Posterior vena cava (tissue), 2 donors: Measurements from ENCODE around the gene SLC22A23. TPM values are rescaled to one million over a fixed set of nuclear protein-coding genes. Genes with fewer than 3 reads are reported as not detected.

Experiments
- DNase-seq: peaks from one replicate; pipeline ENCODE4 v3.0.0-alpha.2; 2020; ENCODE audit warnings: low spot score
- intact Hi-C, 2 donors: fragments of 100-400 bp; cut with DNase I; formaldehyde crosslinking; loops; one replicate each; pipeline versions ENCODE4 v1.14.1 to v1.14.2; 2022 to 2023
- total RNA-seq, 2 donors: library from RNA; stranded (reverse); fragmentation: NEBNext Ultra II Directional; extraction: Animal tissue kit (Norgen Biotek cat#: 25700); gene quantifications; one replicate each; pipeline ENCODE4 v1.2.1, GENCODE V29; 2021
- donor health status: DM: yes; HTN: yes; CAD: no.
- donor health status: DM: yes; HTN: yes; CAD: no.

Gene SLC22A23
- total RNA-seq, 2 donors from 2014 or later, result 5.2 to 5.6 TPM

DNA sequence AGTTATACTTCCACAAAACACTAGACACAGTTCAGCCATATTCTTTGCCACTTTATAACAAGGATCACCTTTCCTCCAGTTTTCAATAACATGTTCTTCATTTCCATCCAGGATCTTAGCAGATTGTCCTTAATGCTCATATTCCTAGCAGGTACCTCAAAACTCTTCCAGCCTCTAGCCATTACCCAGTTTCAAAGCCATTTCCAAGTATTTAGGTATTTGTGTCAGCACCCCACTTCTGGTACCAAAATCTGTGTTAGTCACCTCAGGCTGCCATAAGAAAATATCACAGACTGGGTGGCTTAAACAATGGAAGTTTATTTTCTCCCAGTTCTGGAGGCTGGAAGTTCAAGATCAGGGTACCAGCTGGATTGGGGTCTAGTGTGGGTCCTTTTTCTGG lies 23.2 kb upstream of the SLC22A23 start:
- intact Hi-C loops, result no loop called here
- DNase-seq, result no peak

DNA sequence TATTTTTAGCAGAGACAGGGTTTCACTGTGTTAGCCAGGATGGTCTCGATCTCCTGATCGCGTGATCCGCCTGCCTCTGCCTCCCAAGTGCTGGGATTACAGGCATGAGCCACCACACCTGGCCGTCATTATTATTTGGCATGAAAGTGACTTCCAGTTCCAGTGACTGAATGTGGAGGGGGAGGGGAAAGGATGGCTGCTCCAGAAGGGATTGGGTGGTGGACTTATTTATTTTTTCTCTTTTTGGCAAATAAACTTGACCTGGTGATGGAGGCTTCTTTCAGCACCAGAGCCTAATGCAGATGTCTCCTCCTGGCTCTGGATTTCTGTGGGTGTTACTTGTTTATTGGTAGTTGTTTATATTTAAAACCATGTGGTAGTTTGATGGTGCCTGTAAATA lies 16.9 kb upstream of the SLC22A23 start:
- intact Hi-C loops, result no loop called here
- DNase-seq, result no peak

DNA sequence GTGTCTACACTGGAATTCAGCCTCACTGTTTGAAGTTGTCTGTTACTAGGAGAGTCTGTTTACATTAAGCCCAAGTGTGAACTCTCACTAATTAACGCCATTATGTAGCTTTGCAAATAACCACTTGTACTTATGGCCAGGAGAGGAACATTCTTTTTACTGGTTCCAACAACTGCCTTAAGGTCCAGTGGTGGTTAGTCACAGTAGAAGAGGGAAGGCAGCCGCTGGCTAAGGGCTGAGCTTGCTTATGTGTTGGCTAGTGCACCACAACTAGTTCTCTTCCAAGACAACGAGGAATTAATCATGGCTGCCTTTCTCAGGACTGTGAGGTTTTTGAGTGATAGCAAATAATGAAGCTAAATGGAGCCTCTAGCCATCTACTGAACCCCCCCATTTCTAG lies 14.9 kb upstream of the SLC22A23 start:
- intact Hi-C loops, result no loop called here
- DNase-seq, result no peak

DNA sequence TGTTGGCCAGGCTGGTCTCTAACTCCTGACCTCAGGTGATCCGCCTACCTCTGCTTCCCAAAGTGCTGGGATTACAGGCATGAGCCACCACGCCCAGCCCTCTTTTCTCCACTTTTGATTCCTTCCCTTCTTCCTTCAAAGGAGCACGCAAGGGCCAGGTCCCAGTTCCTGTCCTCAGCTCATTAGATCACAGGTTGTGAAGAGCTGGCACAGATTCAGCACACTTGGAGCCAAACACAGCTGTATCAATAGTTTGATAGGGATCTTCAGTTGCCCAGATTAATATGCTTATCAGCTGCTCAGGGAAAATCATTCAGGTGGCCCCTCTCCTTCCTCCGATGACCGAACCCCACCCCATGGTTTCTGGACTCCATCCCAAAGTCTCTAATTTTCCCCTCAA lies 14.4 kb upstream of the SLC22A23 start:
- no peak for DNase-seq
- intact Hi-C loops, result no loop called here

DNA sequence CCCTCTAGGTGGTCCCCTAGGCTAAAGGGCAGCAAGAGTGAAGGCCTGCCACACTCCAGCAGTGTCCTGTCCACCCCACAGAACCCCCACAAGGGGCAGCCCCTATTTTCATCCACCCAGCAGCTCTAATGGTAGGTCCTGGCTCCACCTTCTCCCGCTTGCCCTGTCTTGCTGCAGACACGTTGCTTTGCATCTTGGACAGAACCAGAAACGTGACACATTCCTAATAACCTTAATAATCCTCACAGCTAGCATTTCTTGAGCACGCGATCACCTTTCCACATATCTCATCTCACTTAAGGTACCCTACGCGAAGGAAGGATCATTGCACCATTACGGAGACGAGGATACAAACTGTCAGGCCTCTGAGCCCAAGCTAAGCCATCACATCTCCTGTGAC lies 11.7 kb upstream of the SLC22A23 start:
- no peak for DNase-seq
- intact Hi-C loops, result no loop called here

DNA sequence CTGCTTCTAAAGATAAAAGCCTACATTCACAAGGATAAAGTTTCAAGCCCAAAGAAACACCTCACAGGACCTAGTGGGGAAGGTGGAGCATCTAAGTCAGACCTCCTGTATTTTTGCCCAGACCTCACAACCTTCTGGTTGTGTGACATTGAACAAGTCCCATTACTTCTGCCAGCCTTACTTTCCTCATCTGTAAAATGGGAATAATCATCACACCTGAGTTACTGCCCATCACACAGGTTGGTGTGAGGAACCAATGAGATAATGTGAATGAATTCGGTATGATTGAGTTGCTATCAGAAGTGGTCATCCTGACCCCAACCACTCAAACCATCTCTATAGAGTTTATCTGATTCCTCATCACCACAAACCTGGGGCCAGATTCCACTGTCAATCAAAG lies 11.1 kb upstream of the SLC22A23 start:
- DNase-seq, result no peak
- intact Hi-C loops, result no loop called here

DNA sequence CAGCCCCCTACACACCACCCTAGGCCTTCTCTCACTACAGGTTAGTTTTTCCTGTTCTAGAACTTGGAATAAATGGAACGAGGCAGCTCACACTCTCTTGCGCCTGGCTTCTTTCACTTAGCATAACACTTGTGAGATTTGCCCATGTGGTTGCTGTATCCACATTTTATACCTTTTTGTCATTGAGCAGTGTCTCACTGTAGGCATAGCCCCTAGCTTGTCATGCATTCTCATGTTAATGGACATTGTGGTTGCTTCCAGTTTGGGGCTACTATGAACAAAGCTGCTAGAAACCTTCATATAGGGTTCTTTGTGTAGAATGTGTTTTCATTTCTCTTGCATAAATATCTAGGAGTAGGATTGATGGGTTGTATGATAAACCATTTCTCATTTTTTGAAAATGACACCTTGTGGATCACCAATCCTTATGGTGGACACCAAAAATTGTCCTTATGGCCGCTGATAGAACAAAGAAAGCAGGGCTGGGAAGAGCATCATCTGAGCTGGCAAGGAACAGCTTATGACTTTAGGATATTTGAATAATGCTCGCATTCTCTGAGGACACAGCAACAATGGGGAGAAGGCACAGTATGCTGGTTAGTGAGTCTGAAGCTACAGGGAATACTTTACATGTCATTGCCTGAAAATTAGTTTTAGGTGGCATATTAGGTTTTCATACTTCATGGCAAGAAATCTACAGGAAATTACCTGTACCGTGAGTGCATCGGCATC lies 9.8 kb upstream of the SLC22A23 start:
- intact Hi-C loops, result no loop called here
- no peak for DNase-seq

DNA sequence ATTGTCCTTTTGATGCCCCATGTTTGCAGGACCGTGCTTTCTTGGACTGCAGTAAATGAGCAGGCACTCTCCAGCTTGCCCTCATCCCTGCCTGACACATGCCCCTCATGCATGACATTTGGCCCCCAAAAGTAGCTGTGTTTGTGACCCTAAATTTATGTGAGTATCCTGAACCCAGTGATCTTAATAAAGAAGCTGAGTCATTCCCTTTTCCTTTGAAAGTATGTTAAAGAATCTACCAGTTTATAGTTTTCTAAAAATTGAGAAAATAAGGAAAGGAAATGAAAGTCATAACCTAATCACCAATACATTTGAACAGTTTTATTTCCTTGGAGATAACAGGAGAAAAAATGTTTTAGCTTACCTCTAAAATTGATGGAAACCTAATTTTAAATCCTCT lies 3.4 kb upstream of the SLC22A23 start:
- intact Hi-C loops, result no loop called here
- DNase-seq, result no peak

DNA sequence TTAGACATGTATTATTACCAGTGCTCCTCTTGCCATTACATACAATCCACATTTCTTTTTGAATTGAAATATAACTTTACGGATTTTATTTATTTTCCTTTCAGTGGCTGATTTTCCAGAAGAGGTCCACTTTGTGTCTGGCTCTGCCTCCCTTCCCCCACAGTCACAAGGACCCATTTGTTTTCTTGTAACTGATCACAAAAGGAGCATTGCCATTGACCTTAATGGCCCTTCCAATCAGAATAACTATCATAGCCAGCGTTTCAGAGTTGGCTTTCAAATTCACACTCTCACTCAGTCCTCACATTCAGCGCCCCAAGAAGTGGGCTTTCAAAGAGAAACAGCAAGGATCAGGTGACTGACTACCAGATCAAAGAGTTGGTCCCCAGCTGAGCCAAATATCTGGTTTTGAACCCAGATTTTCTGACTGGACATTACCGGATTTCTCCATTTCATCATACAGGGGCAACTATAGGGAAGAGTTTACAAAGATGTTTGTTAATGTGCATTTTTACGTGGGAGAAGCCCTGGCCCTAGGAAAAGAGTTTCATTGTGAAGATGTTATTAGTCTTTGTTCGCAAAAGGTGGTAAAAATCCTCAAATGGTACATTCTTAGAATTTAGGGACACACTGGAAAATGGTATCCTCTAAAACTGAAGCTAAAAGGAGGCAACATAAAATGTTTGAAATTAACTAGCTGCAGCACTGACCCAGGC lies 2.0 kb upstream of the SLC22A23 start:
- DNase-seq, result no peak
- intact Hi-C loops, result loop anchor here (10.0 kb wide), 1 partner anchor 174 kb away; no protein-coding TSS in a partner anchor

DNA sequence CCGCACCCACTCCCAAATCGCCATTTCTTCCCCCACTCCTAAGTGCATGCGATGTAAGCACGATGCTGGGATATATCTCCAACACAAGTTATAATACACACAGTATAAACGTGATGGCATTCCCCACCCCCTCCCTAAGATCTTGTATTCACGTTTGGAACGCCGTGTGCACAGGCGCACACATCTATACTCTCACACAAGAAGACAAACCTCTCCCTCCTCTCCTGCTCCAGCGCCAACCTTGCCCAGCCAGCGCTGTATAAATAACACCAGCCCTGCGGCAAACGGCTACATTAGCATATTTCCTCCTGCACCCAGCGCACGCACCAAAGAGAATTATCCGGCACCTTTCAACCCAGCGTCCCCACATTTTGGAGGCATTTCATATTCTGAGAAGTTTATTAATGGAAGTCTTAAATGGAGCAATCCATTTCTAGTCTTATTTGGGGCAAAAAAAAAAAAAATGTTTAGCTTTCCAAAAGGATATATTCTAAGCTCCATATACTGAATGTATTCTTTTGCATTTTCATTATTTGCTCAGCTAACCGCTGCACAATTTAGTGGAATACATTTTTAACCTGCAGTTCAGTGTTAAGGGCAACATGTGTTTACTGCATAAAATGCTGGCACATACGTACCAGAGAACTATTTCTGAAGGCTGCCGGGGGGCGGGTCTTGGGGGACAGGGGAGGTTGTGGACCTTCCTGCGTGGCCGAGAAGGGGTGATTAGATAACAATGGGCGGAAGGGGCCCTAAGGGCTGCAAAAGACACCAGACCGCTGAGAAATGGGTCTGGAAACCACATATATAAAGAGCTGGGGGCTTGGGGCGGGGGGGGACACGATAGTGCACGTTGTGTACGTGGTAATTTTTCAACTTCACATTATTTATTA lies 1.1 kb upstream of the SLC22A23 start:
- no peak for DNase-seq
- intact Hi-C loops, result loop anchor here (10.0 kb wide), 1 partner anchor 173 kb away; no protein-coding TSS in a partner anchor

DNA sequence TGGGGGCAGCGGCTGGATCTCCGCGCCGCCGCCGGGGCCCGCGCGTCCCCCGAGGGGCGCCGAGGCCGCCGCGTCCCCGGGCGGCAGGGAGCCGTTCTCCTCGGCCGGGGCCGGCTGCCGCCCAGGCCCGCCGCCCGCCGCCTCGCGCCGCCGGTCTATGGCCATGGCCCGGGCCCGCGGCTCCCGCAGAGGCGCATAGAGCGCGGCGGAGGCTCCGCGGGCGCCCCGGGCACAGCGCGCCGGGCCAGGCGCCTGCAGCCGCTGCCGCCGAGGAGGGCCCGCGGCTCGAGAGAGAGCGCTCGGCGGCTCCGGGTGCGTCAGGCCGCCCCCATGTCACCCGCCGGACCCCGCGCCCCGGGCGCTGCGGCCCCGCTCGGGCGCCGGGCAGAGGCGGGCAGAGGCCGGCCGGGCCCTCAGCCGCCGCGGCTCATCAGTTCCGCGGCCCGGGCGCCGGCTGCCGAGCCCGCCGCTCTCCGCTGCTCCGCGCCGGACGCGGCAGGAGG lies 404 bp downstream of the SLC22A23 start:
- intact Hi-C loops, result loop anchor here (10.0 kb wide), 1 partner anchor 172 kb away; no protein-coding TSS in a partner anchor
- no peak for DNase-seq

DNA sequence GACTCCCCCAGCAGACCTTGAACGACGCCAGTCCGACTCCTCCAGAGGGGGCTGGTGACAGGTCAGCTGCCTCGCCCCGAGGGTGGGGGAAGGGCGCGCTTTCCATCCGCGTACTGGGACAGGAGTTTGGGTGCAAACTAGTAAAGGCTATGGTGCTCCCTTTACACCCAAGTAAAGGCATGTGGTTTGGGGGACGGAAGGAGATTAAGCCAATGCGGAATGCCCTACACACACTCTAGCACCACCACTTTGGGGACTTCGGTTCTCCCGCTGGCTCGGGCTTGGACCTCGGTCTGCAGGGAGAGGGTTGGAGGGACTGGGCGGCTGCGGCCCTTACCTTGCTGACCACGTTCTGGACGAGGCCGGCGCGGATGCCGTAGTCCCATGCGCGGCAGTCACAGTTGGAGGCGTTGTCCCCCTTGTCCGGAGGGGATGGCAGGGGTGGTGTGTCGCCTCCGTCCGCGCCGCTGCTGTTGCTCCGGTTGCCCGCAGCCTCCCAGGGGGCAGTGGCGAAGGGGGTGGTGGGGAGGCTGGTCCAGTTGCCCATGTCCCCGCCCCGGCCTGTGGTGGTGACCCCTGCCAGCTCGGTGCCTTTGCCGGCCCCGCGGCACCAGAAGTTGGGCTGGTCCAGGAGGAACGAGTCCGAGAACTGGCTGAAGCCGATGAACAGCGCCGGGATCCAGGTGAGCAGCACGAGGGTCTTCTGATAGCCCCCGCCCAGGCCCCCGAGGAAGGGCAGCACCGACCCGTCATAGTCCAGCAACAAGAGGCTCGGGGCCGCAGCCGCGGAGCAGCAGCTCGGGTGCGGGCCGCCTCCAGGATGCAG lies 1.1 kb downstream of the SLC22A23 start:
- intact Hi-C loops, result loop anchor here (10.0 kb wide), 1 partner anchor 171 kb away; no protein-coding TSS in a partner anchor
- no peak for DNase-seq

DNA sequence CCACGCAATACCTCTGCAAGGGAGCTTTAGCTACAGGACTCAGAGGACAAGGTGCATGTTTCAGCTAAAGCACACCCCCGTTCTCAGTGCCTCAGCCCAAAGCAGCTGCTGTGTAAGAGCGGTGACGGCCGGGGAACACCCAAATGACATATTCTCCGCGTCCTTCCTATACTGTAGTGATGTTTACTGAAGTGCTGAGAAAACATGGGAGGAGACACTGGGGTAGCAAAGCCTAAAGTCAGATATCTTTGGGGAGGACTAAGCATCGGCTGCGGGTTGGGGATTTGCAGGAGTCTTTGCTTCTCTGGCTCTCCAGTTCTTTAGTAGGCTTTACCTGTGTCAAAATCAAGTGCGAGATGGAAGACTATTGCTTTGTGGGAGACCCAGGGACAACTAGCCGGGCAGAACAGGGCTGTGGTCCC lies 1.7 kb downstream of the SLC22A23 start:
- DNase-seq, result no peak
- intact Hi-C loops, result loop anchor here (10.0 kb wide), 1 partner anchor 170 kb away; no protein-coding TSS in a partner anchor

DNA sequence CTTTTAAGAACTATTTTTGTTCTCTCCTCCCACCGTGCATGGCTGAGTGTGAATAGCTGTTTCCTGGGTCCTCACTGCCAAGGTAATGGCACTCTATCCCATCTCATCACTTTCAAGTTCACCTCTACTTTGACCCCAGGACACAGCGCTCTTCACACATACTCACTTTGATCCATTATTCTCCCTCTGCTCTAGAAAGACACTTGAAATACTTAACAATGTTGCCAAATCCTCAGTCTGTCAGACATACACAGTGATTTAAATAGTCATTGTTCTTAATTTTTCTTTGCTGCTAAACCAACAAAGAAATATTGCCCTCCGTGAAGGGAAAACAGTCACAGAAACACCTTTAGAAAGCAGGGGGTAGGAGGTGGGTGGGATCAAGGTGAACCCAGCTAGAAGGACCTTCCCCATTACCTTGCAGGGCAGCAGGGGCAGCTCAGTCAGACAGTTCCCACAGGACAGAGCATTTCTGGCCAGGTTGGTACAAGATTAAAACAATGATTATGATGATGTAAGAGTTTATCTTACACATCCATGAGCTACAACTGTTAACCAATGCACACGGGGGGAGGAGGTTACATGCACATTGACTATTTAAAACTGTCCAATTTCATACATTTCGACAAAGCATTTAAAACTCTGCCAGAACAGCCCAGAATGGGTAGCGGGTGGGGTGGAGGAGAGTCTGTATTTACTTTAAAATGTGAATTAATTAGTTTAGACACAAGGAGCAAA lies 2.4 kb downstream of the SLC22A23 start:
- intact Hi-C loops, result loop anchor here (10.0 kb wide), 1 partner anchor 170 kb away; no protein-coding TSS in a partner anchor
- no peak for DNase-seq

DNA sequence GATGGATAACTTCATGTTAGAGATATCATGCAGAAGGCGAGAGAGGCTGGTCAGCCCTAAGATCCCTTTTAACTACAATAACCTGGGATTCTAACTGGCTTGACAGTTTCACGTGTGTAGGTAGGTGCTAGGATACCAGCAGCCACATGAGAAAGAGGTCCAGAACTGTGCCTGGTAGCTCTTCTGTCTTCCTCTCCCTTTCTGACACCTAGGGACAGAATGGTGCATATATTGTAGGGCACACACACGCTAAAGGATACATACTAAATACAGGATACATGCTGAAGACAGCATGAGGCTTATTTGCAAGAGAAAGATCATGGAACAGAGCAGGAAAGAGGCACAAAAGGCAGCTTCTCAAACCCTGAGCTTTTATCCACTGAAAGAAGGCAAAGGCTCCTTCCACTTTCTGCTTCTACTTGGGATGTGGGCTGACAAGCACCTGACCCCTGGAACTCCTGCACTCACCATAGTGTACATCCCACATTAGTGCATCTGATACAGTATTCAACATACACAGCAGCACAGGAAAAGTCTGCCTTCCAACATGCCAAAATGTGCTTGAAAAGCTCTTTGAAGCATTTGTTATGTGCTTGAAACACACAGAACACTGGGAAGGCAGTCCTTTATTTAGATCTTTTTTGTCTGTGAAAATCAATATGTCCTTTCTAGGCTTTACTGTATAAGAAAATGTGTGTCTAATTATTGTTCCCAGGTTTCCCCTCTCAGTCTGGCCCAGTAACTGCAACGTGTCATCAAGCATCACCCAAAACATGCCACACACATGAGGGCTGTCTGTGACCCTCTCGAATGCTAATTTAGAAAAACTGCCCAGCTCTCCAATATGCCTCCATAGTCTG lies 3.2 kb downstream of the SLC22A23 start:
- DNase-seq, result no peak
- intact Hi-C loops, result loop anchor here (10.0 kb wide), 1 partner anchor 169 kb away; no protein-coding TSS in a partner anchor

DNA sequence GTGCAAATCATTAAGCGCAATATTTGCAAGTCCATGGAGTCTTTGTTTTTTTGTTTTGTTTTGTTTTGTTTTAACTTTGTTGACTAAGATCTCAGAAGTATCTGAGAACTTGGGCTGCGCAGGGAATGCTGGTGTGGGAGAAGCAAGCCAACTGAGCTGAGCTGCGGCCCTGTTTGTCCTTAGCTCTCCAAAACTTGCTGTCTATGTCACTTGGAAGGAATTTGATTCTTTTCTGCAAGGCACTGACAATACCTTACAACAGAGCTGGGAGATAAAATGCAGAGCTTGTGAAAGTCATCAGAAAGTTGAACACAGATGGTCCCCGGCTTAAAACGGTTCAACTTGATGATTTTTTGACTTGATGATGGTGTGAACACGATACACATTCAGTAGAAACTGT lies 5.4 kb downstream of the SLC22A23 start:
- intact Hi-C loops, result loop anchor here (10.0 kb wide), 1 partner anchor 167 kb away; no protein-coding TSS in a partner anchor
- DNase-seq, result peak; percentile 49

DNA sequence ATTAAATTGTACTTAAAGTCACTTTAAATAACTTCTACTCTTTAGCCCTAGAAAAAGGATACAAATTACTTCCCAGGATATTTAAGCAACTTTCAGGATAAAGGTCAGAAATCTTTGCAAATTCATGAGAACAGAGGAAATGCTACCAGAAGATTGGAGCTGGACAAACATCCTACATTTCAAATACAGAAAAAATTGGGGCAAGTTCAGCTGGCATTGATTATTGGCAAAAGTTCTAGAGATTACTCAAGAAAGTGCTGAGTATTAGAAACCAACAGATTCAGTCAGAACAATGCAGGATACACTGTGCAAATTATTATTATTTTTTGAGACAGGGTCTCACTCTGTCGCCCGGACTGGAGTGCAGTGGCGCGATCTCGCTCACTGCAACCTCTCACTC lies 6.0 kb downstream of the SLC22A23 start:
- intact Hi-C loops, result loop anchor here (10.0 kb wide), 1 partner anchor 166 kb away; no protein-coding TSS in a partner anchor
- DNase-seq, result peak; percentile 37
